HEK293 (cell line): ENCODE data around the gene ADAMTS16.

Source experiments
- CTCF ChIA-PET: fragments of 350-600 bp; formaldehyde crosslinking; extraction: SDS; loops from one replicate; lab custom pipeline; 2021; ENCODE audit warnings: antibody characterized with exemption; lab: Yijun Ruan, JAX
- POLR2A ChIA-PET: fragments of 300-600 bp; formaldehyde crosslinking; extraction: SDS; loops from one replicate; lab custom pipeline; 2020; ENCODE audit warnings: antibody characterized with exemption, inconsistent platforms; lab: Yijun Ruan, JAX
- H3K27ac ChIP-seq: fragments of 200-500 bp; sonication (Bioruptor generic); 2 replicates; pipeline ENCODE4 v1.5.1; 2014; ENCODE audit warnings: low read depth, low read length, control low read depth, inconsistent platforms; ENCODE audit errors: extremely low read depth
- H3K36me3 ChIP-seq, 2 experiments: fragments of 200-500 bp in 1 of 2; sonication (Bioruptor generic) in 1 of 2; 1 replicate in 1 of 2; 2 replicates in 1 of 2; pipeline ENCODE4 v1.5.1; 2014 to 2017; ENCODE audit warnings: inconsistent platforms in 2 of 2, low read length in 2 of 2; ENCODE audit not compliant: control insufficient read depth in 2 of 2, insufficient read depth in 1 of 2
- H3K4me1 ChIP-seq: fragments of 200-500 bp; sonication (Bioruptor generic); 2 replicates; pipeline ENCODE4 v1.5.1; 2014; ENCODE audit warnings: mild to moderate bottlenecking, low read length, inconsistent platforms; ENCODE audit not compliant: control insufficient read depth, insufficient read depth
- H3K4me3 ChIP-seq: 2 replicates; pipeline ENCODE4 v1.5.1; 2011; ENCODE audit warnings: low read depth, mild to moderate bottlenecking, control low read depth, low read length, moderate library complexity
- H3K9me3 ChIP-seq: fragments of 200-500 bp; sonication (Bioruptor generic); 2 replicates; pipeline ENCODE4 v1.5.1; 2014; ENCODE audit warnings: low read depth, low read length, inconsistent platforms; ENCODE audit not compliant: control insufficient read depth, insufficient read depth
- BCL11A ChIP-seq: fragments of 450-650 bp; formaldehyde crosslinking; IDR thresholded peaks from 2 replicates; pipeline ENCODE4 v1.5.1; 2016; ENCODE audit warnings: low read depth, missing biosample characterization, missing genetic modification characterization
- HOXC10 ChIP-seq: sonication (generic); formaldehyde crosslinking; IDR thresholded peaks from 2 replicates; pipeline ENCODE4 v1.8.1; 2023; ENCODE audit warnings: mild to moderate bottlenecking, missing genetic modification reagents
- KLF1 ChIP-seq: fragments of 450-650 bp; formaldehyde crosslinking; IDR thresholded peaks from 2 replicates; pipeline ENCODE4 v1.5.1; 2016; ENCODE audit warnings: missing biosample characterization, missing genetic modification characterization
- MEIS1 ChIP-seq: sonication (generic); formaldehyde crosslinking; IDR thresholded peaks from 2 replicates; pipeline ENCODE4 v1.8.1; 2022; ENCODE audit warnings: missing genetic modification reagents, mild to moderate bottlenecking, borderline replicate concordance
- OVOL3 ChIP-seq: fragments of 450-650 bp; formaldehyde crosslinking; IDR thresholded peaks from 2 replicates; pipeline ENCODE4 v1.5.1; 2016; ENCODE audit warnings: missing biosample characterization, missing genetic modification characterization
- TRIM28 ChIP-seq: IDR thresholded peaks from 2 replicates; pipeline ENCODE4 v1.6.1; 2011; ENCODE audit warnings: low read length, control low read depth, borderline replicate concordance
- ZBTB48 ChIP-seq: fragments of 450-650 bp; formaldehyde crosslinking; IDR thresholded peaks from 2 replicates; pipeline ENCODE4 v1.5.1; 2016; ENCODE audit warnings: missing biosample characterization, missing genetic modification characterization
- ZFHX2 ChIP-seq: fragments of 450-650 bp; formaldehyde crosslinking; conservative IDR thresholded peaks from 2 replicates; pipeline ENCODE4 v1.5.1; 2016; ENCODE audit warnings: missing biosample characterization, missing genetic modification characterization
- ZNF10 ChIP-seq: fragments of 450-650 bp; formaldehyde crosslinking; IDR thresholded peaks from 2 replicates; pipeline ENCODE4 v1.5.1; 2017; ENCODE audit warnings: missing biosample characterization, missing genetic modification characterization
- ZNF112 ChIP-seq: fragments of 450-650 bp; formaldehyde crosslinking; IDR thresholded peaks from 2 replicates; pipeline ENCODE4 v1.5.0; 2017; ENCODE audit warnings: missing biosample characterization, missing genetic modification characterization
- ZNF138 ChIP-seq: fragments of 450-650 bp; formaldehyde crosslinking; IDR thresholded peaks from 2 replicates; pipeline ENCODE4 v1.5.1; 2016; ENCODE audit warnings: missing biosample characterization, missing genetic modification characterization, borderline replicate concordance
- ZNF157 ChIP-seq: fragments of 450-650 bp; formaldehyde crosslinking; IDR thresholded peaks from 2 replicates; pipeline ENCODE4 v1.5.1; 2016; ENCODE audit warnings: missing biosample characterization, missing genetic modification characterization
- ZNF202 ChIP-seq: fragments of 450-650 bp; formaldehyde crosslinking; IDR thresholded peaks from 2 replicates; pipeline ENCODE4 v1.5.1; 2016; ENCODE audit warnings: missing biosample characterization, missing genetic modification characterization, borderline replicate concordance
- ZNF211 ChIP-seq: fragments of 450-650 bp; formaldehyde crosslinking; IDR thresholded peaks from 2 replicates; pipeline ENCODE4 v1.5.1; 2016; ENCODE audit warnings: low read depth, missing biosample characterization, missing genetic modification characterization
- ZNF350 ChIP-seq: fragments of 450-650 bp; formaldehyde crosslinking; IDR thresholded peaks from 2 replicates; pipeline ENCODE4 v1.5.0; 2017; ENCODE audit warnings: missing biosample characterization, mild to moderate bottlenecking, missing genetic modification characterization
- ZNF391 ChIP-seq: fragments of 450-650 bp; formaldehyde crosslinking; IDR thresholded peaks from 2 replicates; pipeline ENCODE4 v1.5.1; 2016; ENCODE audit warnings: low read depth, missing biosample characterization, missing genetic modification characterization, borderline replicate concordance
- ZNF423 ChIP-seq: fragments of 450-650 bp; formaldehyde crosslinking; IDR thresholded peaks from 2 replicates; pipeline ENCODE4 v1.5.1; 2016; ENCODE audit warnings: missing biosample characterization, missing genetic modification characterization
- ZNF473 ChIP-seq: fragments of 450-650 bp; formaldehyde crosslinking; IDR thresholded peaks from 2 replicates; pipeline ENCODE4 v1.5.1; 2017; ENCODE audit warnings: missing biosample characterization, missing genetic modification characterization
- ZNF623 ChIP-seq: fragments of 450-650 bp; formaldehyde crosslinking; IDR thresholded peaks from 2 replicates; pipeline ENCODE4 v1.5.1; 2016; ENCODE audit warnings: missing biosample characterization, missing genetic modification characterization
- ZNF776 ChIP-seq: fragments of 450-650 bp; formaldehyde crosslinking; IDR thresholded peaks from 2 replicates; pipeline ENCODE4 v1.5.0; 2017; ENCODE audit warnings: missing biosample characterization, missing genetic modification characterization, borderline replicate concordance
- ZNF837 ChIP-seq: fragments of 450-650 bp; formaldehyde crosslinking; IDR thresholded peaks from 2 replicates; pipeline ENCODE4 v1.5.1; 2016; ENCODE audit warnings: missing biosample characterization, missing genetic modification characterization
- ZSCAN23 ChIP-seq: fragments of 450-650 bp; formaldehyde crosslinking; IDR thresholded peaks from 2 replicates; pipeline ENCODE4 v1.5.1; 2016; ENCODE audit warnings: missing biosample characterization, missing genetic modification characterization
- TF ChIP-seq, protein P1 (sequence below): fragments of 450-650 bp; formaldehyde crosslinking; IDR thresholded peaks from 2 replicates; pipeline ENCODE4 v1.5.1; 2016; ENCODE audit warnings: missing biosample characterization, missing genetic modification characterization
- TF ChIP-seq, protein P2 (sequence below): fragments of 450-650 bp; formaldehyde crosslinking; IDR thresholded peaks from 2 replicates; pipeline ENCODE4 v1.5.1; 2016; ENCODE audit warnings: missing biosample characterization, missing genetic modification characterization, low read depth
- TF ChIP-seq, protein P3 (sequence below): fragments of 450-650 bp; formaldehyde crosslinking; IDR thresholded peaks from 2 replicates; pipeline ENCODE4 v1.5.1; 2017; ENCODE audit warnings: missing biosample characterization, missing genetic modification characterization

Gene ADAMTS16

DNA sequence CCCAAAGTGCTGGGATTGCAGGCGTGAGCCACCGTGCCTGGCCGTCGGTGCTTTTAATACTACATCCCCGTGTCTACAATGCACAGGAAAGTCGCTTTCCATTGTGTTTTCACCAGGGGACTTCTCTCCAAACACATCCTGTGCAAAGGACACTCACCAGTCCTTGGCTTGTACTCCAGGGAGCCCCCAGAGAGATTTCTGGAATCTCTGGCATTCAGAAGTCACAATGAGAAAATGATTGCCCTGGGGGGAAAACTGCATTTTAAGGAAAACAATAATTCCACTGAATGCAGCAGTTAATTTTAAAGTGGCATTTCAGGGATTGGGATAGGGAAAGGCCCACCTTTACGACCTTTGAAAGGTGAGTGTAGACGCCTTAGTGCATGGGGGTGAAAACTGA lies 112.0 kb downstream of the ADAMTS16 start:
- H3K27ac ChIP-seq: no peak overlapping the region
- no peaks in the 10 kb centered on the region for H3K4me1 ChIP-seq
- H3K4me3 ChIP-seq: no peak overlapping the region
- H3K9me3 ChIP-seq: peaks cover 4% of the 10 kb centered on the region
- no peaks in the 10 kb centered on the region for H3K36me3 ChIP-seq
- TF ChIP-seq MEIS1 (CRISPR knock-in tag) (no peak), ZBTB48 (no peak), ZNF10 (no peak), ZNF350 (tag by site-specific recombination) (no peak), KLF1 (tag by site-specific recombination) (no peak), ZNF623 (no peak), ZNF473 (tag by site-specific recombination) (no peak), ZNF202 (tag by site-specific recombination) (no peak), ZNF157 (tag by site-specific recombination) (no peak), ZNF423 (no peak), ZSCAN23 (tag by site-specific recombination) (no peak), HOXC10 (CRISPR knock-in tag) (no peak), ZNF112 (tag by site-specific recombination) (no peak), ZNF211 (tag by site-specific recombination) (no peak), TRIM28 (no peak), BCL11A (tag by site-specific recombination) (no peak), ZNF776 (tag by site-specific recombination) (no peak), ZNF391 (tag by site-specific recombination) (no peak)
- TF ChIP-seq, protein P1, sequence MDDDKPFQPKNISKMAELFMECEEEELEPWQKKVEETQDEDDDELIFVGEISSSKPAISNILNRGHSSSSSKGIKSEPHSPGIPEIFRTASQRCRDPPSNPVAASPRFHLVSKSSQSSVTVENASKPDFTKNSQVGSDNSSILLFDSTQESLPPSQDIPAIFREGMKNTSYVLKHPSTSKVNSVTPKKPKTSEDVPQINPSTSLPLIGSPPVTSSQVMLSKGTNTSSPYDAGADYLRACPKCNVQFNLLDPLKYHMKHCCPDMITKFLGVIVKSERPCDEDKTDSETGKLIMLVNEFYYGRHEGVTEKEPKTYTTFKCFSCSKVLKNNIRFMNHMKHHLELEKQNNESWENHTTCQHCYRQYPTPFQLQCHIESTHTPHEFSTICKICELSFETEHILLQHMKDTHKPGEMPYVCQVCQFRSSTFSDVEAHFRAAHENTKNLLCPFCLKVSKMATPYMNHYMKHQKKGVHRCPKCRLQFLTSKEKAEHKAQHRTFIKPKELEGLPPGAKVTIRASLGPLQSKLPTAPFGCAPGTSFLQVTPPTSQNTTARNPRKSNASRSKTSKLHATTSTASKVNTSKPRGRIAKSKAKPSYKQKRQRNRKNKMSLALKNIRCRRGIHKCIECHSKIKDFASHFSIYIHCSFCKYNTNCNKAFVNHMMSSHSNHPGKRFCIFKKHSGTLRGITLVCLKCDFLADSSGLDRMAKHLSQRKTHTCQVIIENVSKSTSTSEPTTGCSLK (tag by site-specific recombination): no peak
- ChIA-PET POLR2A (no interaction called here), CTCF (no interaction called here)

DNA sequence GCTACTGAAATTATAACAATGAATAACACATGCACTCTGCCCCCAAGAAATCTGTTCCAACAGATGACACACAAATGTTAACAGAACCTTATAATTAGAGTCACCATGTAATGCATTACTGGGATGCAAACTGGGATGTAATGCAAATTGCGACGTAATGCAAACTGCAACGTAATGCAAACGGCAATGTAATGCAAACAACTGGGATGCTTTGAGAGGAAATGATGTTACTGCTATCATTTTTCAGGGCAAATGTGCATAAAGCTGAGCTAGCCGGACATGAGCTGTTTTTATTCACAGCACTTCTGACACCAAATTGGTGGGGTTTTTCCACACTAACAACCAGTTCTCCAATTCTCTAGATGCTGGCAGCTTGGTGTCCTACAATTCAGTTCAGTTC lies 117.2 kb downstream of the ADAMTS16 start:
- no peaks in the 10 kb centered on the region for H3K4me1 ChIP-seq
- peaks cover 4% of the 10 kb centered on the region for H3K9me3 ChIP-seq
- CTCF ChIA-PET: no interaction called here
- no peak for TF ChIP-seq ZBTB48
- TF ChIP-seq OVOL3 (tag by site-specific recombination): no peak
- no peak for TF ChIP-seq ZFHX2
- no peak for TF ChIP-seq ZNF138 (tag by site-specific recombination)
- TF ChIP-seq, protein P2, sequence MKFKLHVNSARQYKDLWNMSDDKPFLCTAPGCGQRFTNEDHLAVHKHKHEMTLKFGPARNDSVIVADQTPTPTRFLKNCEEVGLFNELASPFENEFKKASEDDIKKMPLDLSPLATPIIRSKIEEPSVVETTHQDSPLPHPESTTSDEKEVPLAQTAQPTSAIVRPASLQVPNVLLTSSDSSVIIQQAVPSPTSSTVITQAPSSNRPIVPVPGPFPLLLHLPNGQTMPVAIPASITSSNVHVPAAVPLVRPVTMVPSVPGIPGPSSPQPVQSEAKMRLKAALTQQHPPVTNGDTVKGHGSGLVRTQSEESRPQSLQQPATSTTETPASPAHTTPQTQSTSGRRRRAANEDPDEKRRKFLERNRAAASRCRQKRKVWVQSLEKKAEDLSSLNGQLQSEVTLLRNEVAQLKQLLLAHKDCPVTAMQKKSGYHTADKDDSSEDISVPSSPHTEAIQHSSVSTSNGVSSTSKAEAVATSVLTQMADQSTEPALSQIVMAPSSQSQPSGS (tag by site-specific recombination): peak; percentile 60
- no peak for TF ChIP-seq ZNF776 (tag by site-specific recombination)
- TF ChIP-seq, protein P3, sequence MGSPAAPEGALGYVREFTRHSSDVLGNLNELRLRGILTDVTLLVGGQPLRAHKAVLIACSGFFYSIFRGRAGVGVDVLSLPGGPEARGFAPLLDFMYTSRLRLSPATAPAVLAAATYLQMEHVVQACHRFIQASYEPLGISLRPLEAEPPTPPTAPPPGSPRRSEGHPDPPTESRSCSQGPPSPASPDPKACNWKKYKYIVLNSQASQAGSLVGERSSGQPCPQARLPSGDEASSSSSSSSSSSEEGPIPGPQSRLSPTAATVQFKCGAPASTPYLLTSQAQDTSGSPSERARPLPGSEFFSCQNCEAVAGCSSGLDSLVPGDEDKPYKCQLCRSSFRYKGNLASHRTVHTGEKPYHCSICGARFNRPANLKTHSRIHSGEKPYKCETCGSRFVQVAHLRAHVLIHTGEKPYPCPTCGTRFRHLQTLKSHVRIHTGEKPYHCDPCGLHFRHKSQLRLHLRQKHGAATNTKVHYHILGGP (tag by site-specific recombination): no peak
- no peak for TF ChIP-seq ZNF837
- POLR2A ChIA-PET: no interaction called here
- H3K36me3 ChIP-seq: no peaks in the 10 kb centered on the region
- no peak overlapping the region for H3K27ac ChIP-seq
- no peak overlapping the region for H3K4me3 ChIP-seq
